ENCODE results near the gene BLTP1. TPM values are rescaled to one million over a fixed set of nuclear protein-coding genes. Genes with fewer than 3 reads are reported as not detected.

The BLTP1 gene
- polyA plus RNA-seq, 3 donors: 2.7 to 35.1 (median 3.3) TPM

DNA sequence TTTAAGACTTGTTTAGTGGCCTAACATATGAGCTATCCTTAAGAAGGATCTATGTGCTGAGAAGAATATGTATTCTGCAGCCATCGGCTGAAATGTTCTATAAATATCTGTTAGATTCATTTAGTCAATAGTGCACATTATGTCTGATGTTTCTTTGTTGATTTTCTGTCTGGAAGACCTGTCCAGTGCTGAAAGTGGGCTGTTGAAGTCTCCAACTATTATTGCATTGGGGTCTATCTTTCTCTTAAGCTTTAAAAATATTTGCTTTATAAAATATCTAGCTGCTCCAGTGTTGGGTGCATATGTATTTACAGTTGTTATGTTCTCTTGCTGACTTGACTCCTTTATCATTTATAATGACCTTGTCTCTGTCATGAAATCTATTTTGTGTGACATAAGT lies 9.4 kb upstream of the BLTP1 start:
- no peaks in the 10 kb centered on the region for H3K36me3 ChIP-seq (replicated peaks in 1 of 2; ENCODE audit: control insufficient read depth in 1 of 2, insufficient read depth in 2 of 2, low read length in 2 of 2)
- no peaks in the 10 kb centered on the region for H4K20me1 ChIP-seq (ENCODE audit: insufficient read depth, low read length)
- no peak overlapping the region for H2AFZ ChIP-seq (ENCODE audit: insufficient read depth, low read depth, low read length, poor library complexity, severe bottlenecking)
- intact Hi-C loops (cut with micrococcal nuclease): no loop called here
- H3K79me2 ChIP-seq (ENCODE audit: insufficient read depth, low read length): no peaks in the 10 kb centered on the region
- Mint-ChIP-seq H3K4me1 (no peaks in the 10 kb centered on the region), H3K9me3 (peaks cover 0 to 4% (median 0%) of the 10 kb centered on the region in 7 donors), H3K27ac (no peak overlapping the region), H3K36me3 (no peaks in the 10 kb centered on the region), H3K4me3 (no peak overlapping the region), H3K27me3 (ENCODE audit: low read depth in 3 of 3) (peaks cover 0 to 12% (median 2%) of the 10 kb centered on the region in 3 donors)
- no peak overlapping the region for H3K4me3 ChIP-seq (replicated peaks in 1 of 3; ENCODE audit: low read depth in 2 of 3, low read length in 3 of 3)
- H3K4me1 ChIP-seq (ENCODE audit: control insufficient read depth in 1 of 2, insufficient read depth in 2 of 2, low read length in 2 of 2): no peaks in the 10 kb centered on the region
- no peak overlapping the region for H3K4me2 ChIP-seq (replicated peaks; ENCODE audit: extremely low read depth, low read length, poor library complexity, severe bottlenecking)
- no peak overlapping the region for H3K27ac ChIP-seq (ENCODE audit: low read depth in 1 of 2, low read length in 2 of 2)
- no peaks in the 10 kb centered on the region for H3K9me3 ChIP-seq (replicated peaks in 1 of 2; ENCODE audit: control insufficient read depth in 1 of 2, insufficient read depth in 1 of 2, low read length in 2 of 2)
- TF ChIP-seq, protein P1, sequence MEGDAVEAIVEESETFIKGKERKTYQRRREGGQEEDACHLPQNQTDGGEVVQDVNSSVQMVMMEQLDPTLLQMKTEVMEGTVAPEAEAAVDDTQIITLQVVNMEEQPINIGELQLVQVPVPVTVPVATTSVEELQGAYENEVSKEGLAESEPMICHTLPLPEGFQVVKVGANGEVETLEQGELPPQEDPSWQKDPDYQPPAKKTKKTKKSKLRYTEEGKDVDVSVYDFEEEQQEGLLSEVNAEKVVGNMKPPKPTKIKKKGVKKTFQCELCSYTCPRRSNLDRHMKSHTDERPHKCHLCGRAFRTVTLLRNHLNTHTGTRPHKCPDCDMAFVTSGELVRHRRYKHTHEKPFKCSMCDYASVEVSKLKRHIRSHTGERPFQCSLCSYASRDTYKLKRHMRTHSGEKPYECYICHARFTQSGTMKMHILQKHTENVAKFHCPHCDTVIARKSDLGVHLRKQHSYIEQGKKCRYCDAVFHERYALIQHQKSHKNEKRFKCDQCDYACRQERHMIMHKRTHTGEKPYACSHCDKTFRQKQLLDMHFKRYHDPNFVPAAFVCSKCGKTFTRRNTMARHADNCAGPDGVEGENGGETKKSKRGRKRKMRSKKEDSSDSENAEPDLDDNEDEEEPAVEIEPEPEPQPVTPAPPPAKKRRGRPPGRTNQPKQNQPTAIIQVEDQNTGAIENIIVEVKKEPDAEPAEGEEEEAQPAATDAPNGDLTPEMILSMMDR (IDR thresholded peaks at IDR 0.05): no peak
- no peaks in the 10 kb centered on the region for H3K27me3 ChIP-seq (ENCODE audit: control insufficient read depth in 2 of 2, insufficient read depth in 2 of 2, low read length in 2 of 2)
- no peak for DNase-seq
- no peak overlapping the region for H3K9ac ChIP-seq (ENCODE audit: insufficient read depth, low read length, poor library complexity, severe bottlenecking)
- WGBS (ENCODE audit: insufficient coverage): no CpG with 5 or more reads among the region's 1 CpG

DNA sequence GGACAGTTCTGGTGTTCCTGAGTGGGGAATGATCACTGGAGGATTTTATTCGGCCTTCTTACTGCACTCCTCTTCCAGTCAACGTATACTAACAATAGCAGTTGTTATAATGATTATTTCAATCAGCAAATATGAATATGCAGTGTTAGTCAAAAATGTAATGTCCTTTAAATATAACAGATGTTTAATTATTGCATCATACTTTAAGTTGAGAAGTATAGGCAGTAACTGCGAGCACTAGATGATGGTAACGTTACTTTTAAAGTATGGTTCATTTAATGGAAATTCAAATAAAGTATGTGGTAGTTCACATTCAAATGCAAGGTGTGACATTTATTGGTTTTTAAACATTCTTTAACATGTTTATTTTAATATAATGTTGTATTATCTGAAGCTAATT lies 5.5 kb upstream of the BLTP1 start:
- Mint-ChIP-seq H3K9me3 (peaks cover 0 to 4% (median 0%) of the 10 kb centered on the region in 7 donors), H3K36me3 (no peaks in the 10 kb centered on the region), H3K4me3 (no peak overlapping the region), H3K4me1 (peaks cover 14% of the 10 kb centered on the region), H3K27ac (no peak overlapping the region), H3K27me3 (ENCODE audit: low read depth in 3 of 3) (peaks cover 0 to 9% (median 2%) of the 10 kb centered on the region in 3 donors)
- no peaks in the 10 kb centered on the region for H4K20me1 ChIP-seq (ENCODE audit: insufficient read depth, low read length)
- no peak overlapping the region for H3K4me3 ChIP-seq (replicated peaks in 1 of 3; ENCODE audit: low read depth in 2 of 3, low read length in 3 of 3)
- H3K27ac ChIP-seq (ENCODE audit: low read depth in 1 of 2, low read length in 2 of 2): no peak overlapping the region
- no peaks in the 10 kb centered on the region for H3K36me3 ChIP-seq (replicated peaks in 1 of 2; ENCODE audit: control insufficient read depth in 1 of 2, insufficient read depth in 2 of 2, low read length in 2 of 2)
- TF ChIP-seq, protein P1 (IDR thresholded peaks at IDR 0.05): no peak
- H3K9ac ChIP-seq (ENCODE audit: insufficient read depth, low read length, poor library complexity, severe bottlenecking): no peak overlapping the region
- no CpG with 5 or more reads among the region's 4 CpGs for WGBS (ENCODE audit: insufficient coverage)
- H2AFZ ChIP-seq (ENCODE audit: insufficient read depth, low read depth, low read length, poor library complexity, severe bottlenecking): no peak overlapping the region
- peaks cover 11 to 13% of the 10 kb centered on the region in 2 donors for H3K4me1 ChIP-seq (ENCODE audit: control insufficient read depth in 1 of 2, insufficient read depth in 2 of 2, low read length in 2 of 2)
- DNase-seq: no peak
- no peaks in the 10 kb centered on the region for H3K9me3 ChIP-seq (replicated peaks in 1 of 2; ENCODE audit: control insufficient read depth in 1 of 2, insufficient read depth in 1 of 2, low read length in 2 of 2)
- H3K79me2 ChIP-seq (ENCODE audit: insufficient read depth, low read length): no peaks in the 10 kb centered on the region
- H3K4me2 ChIP-seq (replicated peaks; ENCODE audit: extremely low read depth, low read length, poor library complexity, severe bottlenecking): no peak overlapping the region
- no peaks in the 10 kb centered on the region for H3K27me3 ChIP-seq (ENCODE audit: control insufficient read depth in 2 of 2, insufficient read depth in 2 of 2, low read length in 2 of 2)
- intact Hi-C loops (cut with micrococcal nuclease): no loop called here

Data from CD14-positive monocyte (primary cell).